ENCODE measurements around the gene PER3. TPM values are rescaled to one million over a fixed set of nuclear protein-coding genes. Genes with fewer than 3 reads are reported as not detected.

Gene PER3
- polyA plus RNA-seq, 2 of the 4 experiments (the other 2 are of a cell fraction), result 1.9 to 3.7 TPM

- no peak for TF ChIP-seq NFE2L2 (conservative IDR thresholded peaks at IDR 0.05; ENCODE audit: low read length)
- TF ChIP-seq FOSB (CRISPR knock-in tag; IDR thresholded peaks at IDR 0.05), result no peak
- TF ChIP-seq KDM1A (IDR thresholded peaks at IDR 0.05; ENCODE audit: low read depth), result no peak
- no peak for TF ChIP-seq HDAC2 (IDR thresholded peaks at IDR 0.05)
- TF ChIP-seq ATOH8 (CRISPR knock-in tag; IDR thresholded peaks at IDR 0.05; ENCODE audit: low read depth), result no peak
- TF ChIP-seq POLR2AphosphoS2 (conservative IDR thresholded peaks at IDR 0.05; ENCODE audit: low read length), result no peak
- TF ChIP-seq SREBF2 (IDR thresholded peaks at IDR 0.05), result no peak
- no peak for TF ChIP-seq RNF2 (IDR thresholded peaks at IDR 0.05; ENCODE audit: borderline replicate concordance, low read depth)
- TF ChIP-seq MYC (IDR thresholded peaks at IDR 0.05; ENCODE audit: borderline replicate concordance, low read length), result no peak
- no peak for TF ChIP-seq ZNF302 (CRISPR knock-in tag; IDR thresholded peaks at IDR 0.05)
- FAIRE-seq (no peak), ATAC-seq (no peak), DNase-seq (ENCODE audit: low read depth in 1 of 2, low spot score in 1 of 2) (no peak)
- Histone ChIP-seq H3K4me3 (no peak overlapping the region), H3K4me1 (no peaks in the 10 kb centered on the region), H3K4me2 (no peak overlapping the region), H3K27ac (no peak overlapping the region), H3K9me3 (peaks cover 17% of the 10 kb centered on the region)
- POLR2A ChIA-PET, result no interaction called here
- 92% methylated on average over 13 of the region's 13 CpGs for WGBS (ENCODE audit: missing lambda C conversion rate)
- CTCF ChIA-PET, result interaction anchor here (1.8 kb wide), 1 partner anchor 92 kb away, joined by 5 read pairs; no protein-coding TSS in a partner anchor
Measured at GRCh38 chr1:7809742-7810141, 25.7 kb downstream of the PER3 start.

GRCh38 chr1:7810395-7810794 is 26.3 kb downstream of the PER3 start:
- FAIRE-seq (no peak), DNase-seq (ENCODE audit: low read depth in 1 of 2, low spot score in 1 of 2) (peak in 1 of 2 experiments; percentile 5), ATAC-seq (peak in 1 of 2 experiments; percentile 34; a peak in 1 of 6 replicates)
- no peak overlapping the region for H3K27ac ChIP-seq
- TF ChIP-seq TP53 (CRISPR knock-in tag; IDR thresholded peaks at IDR 0.05) (no peak), MAFK (IDR thresholded peaks at IDR 0.05; ENCODE audit: partially characterized antibody) (peak; percentile 23), FOSL2 (IDR thresholded peaks at IDR 0.05) (no peak), FOSL2 (CRISPR knock-in tag; IDR thresholded peaks at IDR 0.05) (peak; percentile 60)
- no peak overlapping the region for H3K4me3 ChIP-seq
- no peak overlapping the region for H3K4me2 ChIP-seq
- no peaks in the 10 kb centered on the region for H3K4me1 ChIP-seq
- CTCF ChIA-PET, result interaction anchor here (0.7 to 1.8 kb wide), 2 partner anchors 20 to 92 kb away, joined by 3 to 5 read pairs; no protein-coding TSS in a partner anchor
- 53% methylated on average over 7 of the region's 7 CpGs for WGBS (ENCODE audit: missing lambda C conversion rate)
- POLR2A ChIA-PET, result no interaction called here
- H3K9me3 ChIP-seq, result peaks cover 22% of the 10 kb centered on the region

- DNase-seq (ENCODE audit: low read depth in 1 of 2, low spot score in 1 of 2) (no peak), FAIRE-seq (no peak), ATAC-seq (no peak)
- Histone ChIP-seq H3K9me3 (peaks cover 22% of the 10 kb centered on the region), H3K4me3 (no peak overlapping the region), H3K4me1 (no peaks in the 10 kb centered on the region), H3K4me2 (no peak overlapping the region), H3K27ac (no peak overlapping the region)
- no peak for TF ChIP-seq JUN (IDR thresholded peaks at IDR 0.05)
- TF ChIP-seq RFX5 (IDR thresholded peaks at IDR 0.05), result no peak
- TF ChIP-seq HOXB13 (CRISPR knock-in tag; IDR thresholded peaks at IDR 0.05; ENCODE audit: low read depth), result no peak
- WGBS (ENCODE audit: missing lambda C conversion rate), result 88% methylated on average over 6 of the region's 6 CpGs
- ChIA-PET POLR2A (no interaction called here), CTCF (interaction anchor here (0.6 to 1.8 kb wide), 3 partner anchors 91 to 1193 kb away, joined by 3 to 5 read pairs (median 4); no protein-coding TSS in a partner anchor)
Measured at GRCh38 chr1:7811476-7811875, 27.4 kb downstream of the PER3 start.

- ChIA-PET POLR2A (no interaction called here), CTCF (no interaction called here)
- TF ChIP-seq EHMT2 (IDR thresholded peaks at IDR 0.05; ENCODE audit: low read depth) (no peak), MAZ (IDR thresholded peaks at IDR 0.05; ENCODE audit: borderline replicate concordance, low read depth, low read length) (no peak), CEBPB (IDR thresholded peaks at IDR 0.05) (no peak), EHF (CRISPR knock-in tag; IDR thresholded peaks at IDR 0.05) (no peak), HMGXB4 (CRISPR knock-in tag; IDR thresholded peaks at IDR 0.05; ENCODE audit: borderline replicate concordance) (no peak), TP53 (CRISPR knock-in tag; IDR thresholded peaks at IDR 0.05) (no peak), ZFP36 (IDR thresholded peaks at IDR 0.05; ENCODE audit: borderline replicate concordance, partially characterized antibody) (no peak), MAFK (IDR thresholded peaks at IDR 0.05; ENCODE audit: partially characterized antibody) (no peak), FOXS1 (CRISPR knock-in tag; IDR thresholded peaks at IDR 0.05) (no peak), EP300 (IDR thresholded peaks at IDR 0.05) (no peak), MYC (IDR thresholded peaks at IDR 0.05; ENCODE audit: borderline replicate concordance, low read length) (no peak), KDM1A (IDR thresholded peaks at IDR 0.05; ENCODE audit: low read depth) (no peak), RNF2 (IDR thresholded peaks at IDR 0.05; ENCODE audit: borderline replicate concordance, low read depth) (no peak), BCL3 (IDR thresholded peaks at IDR 0.05) (no peak), HES2 (IDR thresholded peaks at IDR 0.05) (no peak)
- no peak overlapping the region for H3K4me2 ChIP-seq
- no peaks in the 10 kb centered on the region for H3K4me1 ChIP-seq
- FAIRE-seq, result no peak
- DNase-seq (ENCODE audit: low read depth in 1 of 2, low spot score in 1 of 2), result no peak
- H3K27ac ChIP-seq, result no peak overlapping the region
- H3K9me3 ChIP-seq, result peaks cover 22% of the 10 kb centered on the region
- no peak overlapping the region for H3K4me3 ChIP-seq
- WGBS (ENCODE audit: missing lambda C conversion rate), result 64% methylated on average over 3 of the region's 3 CpGs
- no peak for ATAC-seq
Measured at GRCh38 chr1:7813677-7814373, 29.7 kb downstream of the PER3 start.
